ENCODE data around the gene AMN1. TPM values are rescaled to one million over a fixed set of nuclear protein-coding genes. Genes with fewer than 3 reads are reported as not detected.
"Not testable (repeated sequence)": the region's sequence is repeated elsewhere in the genome, so short reads cannot be mapped to it uniquely, and the experiment has no call there.

Gene AMN1
- total and polyA plus RNA-seq, 2 experiments from 2014 or later = 12.6 to 17.7 TPM

DNA sequence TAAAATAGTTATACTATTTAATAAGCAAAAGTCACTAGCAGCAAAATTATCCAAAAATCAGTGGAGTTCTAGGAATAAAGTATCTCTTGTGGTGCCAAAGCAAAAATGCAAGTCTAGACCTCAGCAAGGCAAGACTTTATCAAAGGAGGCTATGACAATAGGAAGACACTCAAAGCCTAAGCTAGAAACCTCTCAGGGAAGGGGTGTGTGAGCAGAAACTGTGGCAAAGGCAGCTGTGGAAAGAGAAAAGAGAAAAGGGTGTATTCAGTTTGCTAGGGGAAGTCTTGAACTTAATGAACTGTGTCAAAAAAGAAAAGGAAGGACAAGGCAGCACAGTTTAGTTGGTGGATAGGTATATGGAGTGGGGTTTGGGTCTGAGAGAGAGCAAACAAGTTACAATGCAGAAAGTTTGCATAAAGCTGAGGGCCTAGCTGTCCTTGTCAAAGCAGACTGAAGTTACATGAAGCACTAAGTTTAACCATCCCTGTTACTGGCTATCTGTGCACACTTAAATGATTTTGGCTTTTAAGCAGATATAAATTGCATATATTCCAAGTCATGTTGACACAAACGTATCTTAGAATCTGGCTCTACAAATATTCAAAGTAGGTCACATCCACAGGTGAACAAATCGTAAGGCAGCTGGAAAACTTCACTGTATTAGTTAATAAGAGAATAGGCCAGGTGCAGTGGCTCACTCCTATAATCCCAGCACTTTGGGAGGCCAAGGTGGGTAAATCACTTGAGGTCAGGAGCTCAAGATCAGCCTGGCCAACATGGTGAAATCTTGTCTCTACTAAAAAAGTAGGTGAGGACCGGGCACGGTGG, 31.0 kb upstream of the AMN1 start:
- no peaks in the 10 kb centered on the region for H3K27me3 ChIP-seq (ENCODE audit: insufficient read depth)
- Mint-ChIP-seq H3K4me1 (peaks cover 5% of the 10 kb centered on the region; the same call in 2 of the 3 replicates), H3K27ac (no peak overlapping the region), H3K9me3 (peaks cover 8% of the 10 kb centered on the region; the same call in 2 of the 3 replicates), H3K27me3 (ENCODE audit: insufficient read depth, low read depth, poor library complexity) (peaks cover 7% of the 10 kb centered on the region), H3K36me3 (ENCODE audit: low read depth) (peaks cover 2% of the 10 kb centered on the region; the same call in 2 of the 3 replicates), H3K4me3 (no peak overlapping the region)
- TF ChIP-seq, protein P1, sequence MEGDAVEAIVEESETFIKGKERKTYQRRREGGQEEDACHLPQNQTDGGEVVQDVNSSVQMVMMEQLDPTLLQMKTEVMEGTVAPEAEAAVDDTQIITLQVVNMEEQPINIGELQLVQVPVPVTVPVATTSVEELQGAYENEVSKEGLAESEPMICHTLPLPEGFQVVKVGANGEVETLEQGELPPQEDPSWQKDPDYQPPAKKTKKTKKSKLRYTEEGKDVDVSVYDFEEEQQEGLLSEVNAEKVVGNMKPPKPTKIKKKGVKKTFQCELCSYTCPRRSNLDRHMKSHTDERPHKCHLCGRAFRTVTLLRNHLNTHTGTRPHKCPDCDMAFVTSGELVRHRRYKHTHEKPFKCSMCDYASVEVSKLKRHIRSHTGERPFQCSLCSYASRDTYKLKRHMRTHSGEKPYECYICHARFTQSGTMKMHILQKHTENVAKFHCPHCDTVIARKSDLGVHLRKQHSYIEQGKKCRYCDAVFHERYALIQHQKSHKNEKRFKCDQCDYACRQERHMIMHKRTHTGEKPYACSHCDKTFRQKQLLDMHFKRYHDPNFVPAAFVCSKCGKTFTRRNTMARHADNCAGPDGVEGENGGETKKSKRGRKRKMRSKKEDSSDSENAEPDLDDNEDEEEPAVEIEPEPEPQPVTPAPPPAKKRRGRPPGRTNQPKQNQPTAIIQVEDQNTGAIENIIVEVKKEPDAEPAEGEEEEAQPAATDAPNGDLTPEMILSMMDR (conservative IDR thresholded peaks at IDR 0.05; ENCODE audit: low read depth in 2 of 2) = no peak
- TF ChIP-seq, protein P2, sequence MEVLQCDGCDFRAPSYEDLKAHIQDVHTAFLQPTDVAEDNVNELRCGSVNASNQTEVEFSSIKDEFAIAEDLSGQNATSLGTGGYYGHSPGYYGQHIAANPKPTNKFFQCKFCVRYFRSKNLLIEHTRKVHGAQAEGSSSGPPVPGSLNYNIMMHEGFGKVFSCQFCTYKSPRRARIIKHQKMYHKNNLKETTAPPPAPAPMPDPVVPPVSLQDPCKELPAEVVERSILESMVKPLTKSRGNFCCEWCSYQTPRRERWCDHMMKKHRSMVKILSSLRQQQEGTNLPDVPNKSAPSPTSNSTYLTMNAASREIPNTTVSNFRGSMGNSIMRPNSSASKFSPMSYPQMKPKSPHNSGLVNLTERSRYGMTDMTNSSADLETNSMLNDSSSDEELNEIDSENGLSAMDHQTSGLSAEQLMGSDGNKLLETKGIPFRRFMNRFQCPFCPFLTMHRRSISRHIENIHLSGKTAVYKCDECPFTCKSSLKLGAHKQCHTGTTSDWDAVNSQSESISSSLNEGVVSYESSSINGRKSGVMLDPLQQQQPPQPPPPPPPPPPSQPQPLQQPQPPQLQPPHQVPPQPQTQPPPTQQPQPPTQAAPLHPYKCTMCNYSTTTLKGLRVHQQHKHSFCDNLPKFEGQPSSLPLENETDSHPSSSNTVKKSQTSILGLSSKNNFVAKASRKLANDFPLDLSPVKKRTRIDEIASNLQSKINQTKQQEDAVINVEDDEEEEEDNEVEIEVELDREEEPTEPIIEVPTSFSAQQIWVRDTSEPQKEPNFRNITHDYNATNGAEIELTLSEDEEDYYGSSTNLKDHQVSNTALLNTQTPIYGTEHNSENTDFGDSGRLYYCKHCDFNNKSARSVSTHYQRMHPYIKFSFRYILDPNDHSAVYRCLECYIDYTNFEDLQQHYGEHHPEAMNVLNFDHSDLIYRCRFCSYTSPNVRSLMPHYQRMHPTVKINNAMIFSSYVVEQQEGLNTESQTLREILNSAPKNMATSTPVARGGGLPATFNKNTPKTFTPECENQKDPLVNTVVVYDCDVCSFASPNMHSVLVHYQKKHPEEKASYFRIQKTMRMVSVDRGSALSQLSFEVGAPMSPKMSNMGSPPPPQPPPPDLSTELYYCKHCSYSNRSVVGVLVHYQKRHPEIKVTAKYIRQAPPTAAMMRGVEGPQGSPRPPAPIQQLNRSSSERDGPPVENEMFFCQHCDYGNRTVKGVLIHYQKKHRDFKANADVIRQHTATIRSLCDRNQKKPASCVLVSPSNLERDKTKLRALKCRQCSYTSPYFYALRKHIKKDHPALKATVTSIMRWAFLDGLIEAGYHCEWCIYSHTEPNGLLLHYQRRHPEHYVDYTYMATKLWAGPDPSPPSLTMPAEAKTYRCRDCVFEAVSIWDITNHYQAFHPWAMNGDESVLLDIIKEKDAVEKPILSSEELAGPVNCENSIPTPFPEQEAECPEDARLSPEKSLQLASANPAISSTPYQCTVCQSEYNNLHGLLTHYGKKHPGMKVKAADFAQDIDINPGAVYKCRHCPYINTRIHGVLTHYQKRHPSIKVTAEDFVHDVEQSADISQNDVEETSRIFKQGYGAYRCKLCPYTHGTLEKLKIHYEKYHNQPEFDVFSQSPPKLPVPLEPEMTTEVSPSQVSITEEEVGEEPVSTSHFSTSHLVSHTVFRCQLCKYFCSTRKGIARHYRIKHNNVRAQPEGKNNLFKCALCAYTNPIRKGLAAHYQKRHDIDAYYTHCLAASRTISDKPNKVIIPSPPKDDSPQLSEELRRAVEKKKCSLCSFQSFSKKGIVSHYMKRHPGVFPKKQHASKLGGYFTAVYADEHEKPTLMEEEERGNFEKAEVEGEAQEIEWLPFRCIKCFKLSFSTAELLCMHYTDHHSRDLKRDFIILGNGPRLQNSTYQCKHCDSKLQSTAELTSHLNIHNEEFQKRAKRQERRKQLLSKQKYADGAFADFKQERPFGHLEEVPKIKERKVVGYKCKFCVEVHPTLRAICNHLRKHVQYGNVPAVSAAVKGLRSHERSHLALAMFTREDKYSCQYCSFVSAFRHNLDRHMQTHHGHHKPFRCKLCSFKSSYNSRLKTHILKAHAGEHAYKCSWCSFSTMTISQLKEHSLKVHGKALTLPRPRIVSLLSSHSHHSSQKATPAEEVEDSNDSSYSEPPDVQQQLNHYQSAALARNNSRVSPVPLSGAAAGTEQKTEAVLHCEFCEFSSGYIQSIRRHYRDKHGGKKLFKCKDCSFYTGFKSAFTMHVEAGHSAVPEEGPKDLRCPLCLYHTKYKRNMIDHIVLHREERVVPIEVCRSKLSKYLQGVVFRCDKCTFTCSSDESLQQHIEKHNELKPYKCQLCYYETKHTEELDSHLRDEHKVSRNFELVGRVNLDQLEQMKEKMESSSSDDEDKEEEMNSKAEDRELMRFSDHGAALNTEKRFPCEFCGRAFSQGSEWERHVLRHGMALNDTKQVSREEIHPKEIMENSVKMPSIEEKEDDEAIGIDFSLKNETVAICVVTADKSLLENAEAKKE (CRISPR knock-in tag; IDR thresholded peaks at IDR 0.05) = no peak
- TF ChIP-seq NANOG (IDR thresholded peaks at IDR 0.05; ENCODE audit: borderline replicate concordance) (no peak), EZH2 (IDR thresholded peaks at IDR 0.05; ENCODE audit: low read depth, unreplicated experiment) (no peak), CREB1 (CRISPR knock-in tag; IDR thresholded peaks at IDR 0.05; ENCODE audit: low read depth) (no peak)
- H3K4me1 ChIP-seq (ENCODE audit: insufficient read depth) = peaks cover 10% of the 10 kb centered on the region; the same call in 1 of the 2 replicates
- H3K27ac ChIP-seq (ENCODE audit: low read depth) = no peak overlapping the region
- peaks cover 4% of the 10 kb centered on the region; the same call in 1 of the 2 replicates for H3K36me3 ChIP-seq (ENCODE audit: insufficient read depth)
- ATAC-seq = no peak
- H4K20me1 ChIP-seq (replicated peaks; ENCODE audit: insufficient read depth) = no peaks in the 10 kb centered on the region
- no peaks in the 10 kb centered on the region for H3K79me2 ChIP-seq (replicated peaks; ENCODE audit: insufficient read depth)
- peak overlapping the region; percentile 73 for H2AFZ ChIP-seq
- no peak overlapping the region for H3K4me3 ChIP-seq
- no peak for DNase-seq (ENCODE audit: low spot score)
- H3K4me2 ChIP-seq = no peak overlapping the region
- H3K9me2 ChIP-seq (ENCODE audit: insufficient read depth) = no peaks in the 10 kb centered on the region
- no peaks in the 10 kb centered on the region for H3F3A ChIP-seq (replicated peaks; ENCODE audit: low read depth)

DNA sequence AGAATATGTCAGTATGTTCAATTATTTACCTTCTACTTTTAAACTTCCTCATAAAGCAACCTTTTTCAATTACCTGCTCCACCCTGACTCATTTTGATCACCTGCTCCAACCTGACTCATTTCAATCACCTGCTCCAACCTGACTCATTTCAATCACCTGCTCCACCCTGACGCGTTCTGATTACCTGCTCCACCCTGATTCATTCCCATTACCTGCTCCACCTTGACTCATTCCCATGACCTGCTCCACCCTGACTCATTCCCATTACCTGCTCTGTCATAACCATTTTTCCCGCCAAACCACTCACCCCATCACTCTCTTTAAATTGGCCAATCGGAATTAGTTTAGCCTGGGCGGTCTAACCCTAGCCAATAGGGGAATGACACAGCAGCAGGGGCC, 29.5 kb upstream of the AMN1 start:
- not testable (repeated sequence) for H3K27ac Mint-ChIP-seq; H3F3A ChIP-seq (replicated peaks; ENCODE audit: low read depth); DNase-seq (ENCODE audit: low spot score); H3K27me3 ChIP-seq (ENCODE audit: insufficient read depth); H3K36me3 ChIP-seq (ENCODE audit: insufficient read depth); H3K4me1 ChIP-seq (ENCODE audit: insufficient read depth); H3K27ac ChIP-seq (ENCODE audit: low read depth); H3K4me3 Mint-ChIP-seq; H3K36me3 Mint-ChIP-seq (ENCODE audit: low read depth); H3K4me2 ChIP-seq; H3K79me2 ChIP-seq (replicated peaks; ENCODE audit: insufficient read depth); H3K4me1 Mint-ChIP-seq; H2AFZ ChIP-seq; H3K4me3 ChIP-seq; H3K9me2 ChIP-seq (ENCODE audit: insufficient read depth); ATAC-seq; H3K9me3 Mint-ChIP-seq; H4K20me1 ChIP-seq (replicated peaks; ENCODE audit: insufficient read depth)
- H3K27me3 Mint-ChIP-seq (ENCODE audit: insufficient read depth, low read depth, poor library complexity) = peaks cover 11% of the 10 kb centered on the region
